Epithelial cell of prostate (primary cell): ENCODE results near the gene GJD4.

ENCODE experiments used
- DNase-seq: peaks from one replicate; pipeline ENCODE4 v3.0.0-alpha.2; 2011; ENCODE audit warnings: low read depth, low spot score
- H3K27ac ChIP-seq: fragments of 450-650 bp; 2 replicates; pipeline ENCODE4 v1.5.1; 2017; ENCODE audit warnings: mild to moderate bottlenecking

GJD4 gene

GRCh38 chr10:35642793-35643114 lies 37.6 kb downstream of the GJD4 start:
- no peak overlapping the region for H3K27ac ChIP-seq
- no peak for DNase-seq

GRCh38 chr10:35643151-35644049 lies 38.3 kb downstream of the GJD4 start:
- DNase-seq: no peak
- H3K27ac ChIP-seq: no peak overlapping the region

GRCh38 chr10:35644050-35644950 lies 39.2 kb downstream of the GJD4 start:
- no peak for DNase-seq
- no peak overlapping the region for H3K27ac ChIP-seq

- H3K27ac ChIP-seq: no peak overlapping the region
- no peak for DNase-seq
Observed at GRCh38 chr10:35650894-35651293, 45.8 kb downstream of the GJD4 start.

GRCh38 chr10:35652824-35653223 lies 47.7 kb downstream of the GJD4 start:
- no peak for DNase-seq
- no peak overlapping the region for H3K27ac ChIP-seq

- no peak for DNase-seq
Observed at GRCh38 chr10:35657621-35658020, 52.5 kb downstream of the GJD4 start.

More at GRCh38 chr10:35657621-35658020, 52.5 kb downstream of the GJD4 start:
- H3K27ac ChIP-seq: no peak overlapping the region
